Stimulated activated CD8-positive, alpha-beta memory T cell treated with anti-CD3 and anti-CD28 coated beads, Interleukin-12 subunit alpha, Interleukin-12 subunit beta, amount 100 ng/mL, for 24 hours (primary cell): ENCODE results near the gene EXOC6.

ENCODE experiments used
- DNase-seq: peaks from one replicate; pipeline ENCODE4 v3.0.0-alpha.2; 2020; ENCODE audit errors: extremely low read depth

Gene EXOC6

GRCh38 chr10:93064874-93065660, 216.7 kb downstream of the EXOC6 start:
- DNase-seq, result no peak

GRCh38 chr10:93065675-93066543, 217.6 kb downstream of the EXOC6 start:
- no peak for DNase-seq

GRCh38 chr10:93066544-93066913, 218.2 kb downstream of the EXOC6 start:
- no peak for DNase-seq

- DNase-seq, result no peak
Measured at GRCh38 chr10:93067443-93068365, 219.4 kb downstream of the EXOC6 start.

- no peak for DNase-seq
Measured at GRCh38 chr10:93068411-93069244, 220.3 kb downstream of the EXOC6 start.

- DNase-seq, result no peak
Measured at GRCh38 chr10:93069245-93069561, 220.9 kb downstream of the EXOC6 start.

GRCh38 chr10:93070378-93071176, 222.3 kb downstream of the EXOC6 start:
- no peak for DNase-seq

- DNase-seq, result no peak
Measured at GRCh38 chr10:93071177-93071472, 222.8 kb downstream of the EXOC6 start.

GRCh38 chr10:93071674-93072224, 223.4 kb downstream of the EXOC6 start:
- DNase-seq, result no peak

- DNase-seq, result no peak
Measured at GRCh38 chr10:93072225-93072712, 223.9 kb downstream of the EXOC6 start.

- no peak for DNase-seq
Measured at GRCh38 chr10:93072713-93073538, 224.6 kb downstream of the EXOC6 start.

- no peak for DNase-seq
Measured at GRCh38 chr10:93073539-93074146, 225.3 kb downstream of the EXOC6 start, which contains the start of gene CYP26A1. CYP26A1 (plus strand) TSS chr10:93073893; CDS start chr10:93073935, 42 bp downstream.

GRCh38 chr10:93074147-93074596, 225.9 kb downstream of the EXOC6 start:
- no peak for DNase-seq

- no peak for DNase-seq
Measured at GRCh38 chr10:93074597-93075368, 226.5 kb downstream of the EXOC6 start.

GRCh38 chr10:93075369-93076221, 227.3 kb downstream of the EXOC6 start:
- DNase-seq, result no peak

- DNase-seq, result no peak
Measured at GRCh38 chr10:93076871-93077270, 228.6 kb downstream of the EXOC6 start.

- no peak for DNase-seq
Measured at GRCh38 chr10:93077860-93078337, 229.6 kb downstream of the EXOC6 start.
